Coronary artery (tissue), 2 donors: ENCODE results near the gene TTC27.

Source experiments
- DNase-seq: peaks from one replicate; pipeline ENCODE4 v3.0.0-alpha.2; 2017; ENCODE audit warnings: low spot score
- H3K27ac ChIP-seq, 2 donors: fragments of 200-600 bp; sonication (generic); one replicate each; pipeline ENCODE4 v1.5.1; 2016 to 2019
- H3K4me3 ChIP-seq: fragments of 200-600 bp; sonication (generic); 2 replicates; pipeline ENCODE4 v1.5.1; 2016; ENCODE audit warnings: mild to moderate bottlenecking, moderate library complexity
- TF ChIP-seq, protein P1 (sequence below): fragments of 200-600 bp; sonication (generic); IDR thresholded peaks from one replicate; pipeline ENCODE4 v1.5.1; 2019; ENCODE audit warnings: antibody characterized with exemption

Gene TTC27

GRCh38 chr2:32691678-32692077 is 63.8 kb downstream of the TTC27 start:
- TF ChIP-seq, protein P1, sequence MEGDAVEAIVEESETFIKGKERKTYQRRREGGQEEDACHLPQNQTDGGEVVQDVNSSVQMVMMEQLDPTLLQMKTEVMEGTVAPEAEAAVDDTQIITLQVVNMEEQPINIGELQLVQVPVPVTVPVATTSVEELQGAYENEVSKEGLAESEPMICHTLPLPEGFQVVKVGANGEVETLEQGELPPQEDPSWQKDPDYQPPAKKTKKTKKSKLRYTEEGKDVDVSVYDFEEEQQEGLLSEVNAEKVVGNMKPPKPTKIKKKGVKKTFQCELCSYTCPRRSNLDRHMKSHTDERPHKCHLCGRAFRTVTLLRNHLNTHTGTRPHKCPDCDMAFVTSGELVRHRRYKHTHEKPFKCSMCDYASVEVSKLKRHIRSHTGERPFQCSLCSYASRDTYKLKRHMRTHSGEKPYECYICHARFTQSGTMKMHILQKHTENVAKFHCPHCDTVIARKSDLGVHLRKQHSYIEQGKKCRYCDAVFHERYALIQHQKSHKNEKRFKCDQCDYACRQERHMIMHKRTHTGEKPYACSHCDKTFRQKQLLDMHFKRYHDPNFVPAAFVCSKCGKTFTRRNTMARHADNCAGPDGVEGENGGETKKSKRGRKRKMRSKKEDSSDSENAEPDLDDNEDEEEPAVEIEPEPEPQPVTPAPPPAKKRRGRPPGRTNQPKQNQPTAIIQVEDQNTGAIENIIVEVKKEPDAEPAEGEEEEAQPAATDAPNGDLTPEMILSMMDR: no peak
- Histone ChIP-seq H3K4me3 (no peak overlapping the region), H3K27ac (no peak overlapping the region)
- DNase-seq: no peak

DNA sequence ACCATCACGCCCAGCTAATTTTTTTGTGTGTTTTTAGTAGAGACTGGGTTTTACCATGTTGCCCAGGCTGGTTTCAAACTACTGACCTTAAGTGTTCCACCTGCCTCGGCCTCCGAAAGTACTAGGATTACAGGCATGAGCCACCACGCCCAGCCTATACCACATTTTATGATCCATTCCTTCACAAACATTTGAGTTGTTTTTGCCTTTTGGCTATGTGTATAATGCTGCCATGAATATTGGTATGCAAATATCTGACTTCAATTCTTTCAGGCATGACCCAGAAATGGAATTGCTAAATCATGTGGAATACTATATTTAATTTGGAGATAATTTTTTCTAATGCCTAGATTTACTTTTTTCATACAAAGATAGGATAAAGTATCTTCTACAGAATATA is 68.6 kb downstream of the TTC27 start:
- H3K27ac ChIP-seq: no peak overlapping the region
- TF ChIP-seq, protein P1: no peak

DNA sequence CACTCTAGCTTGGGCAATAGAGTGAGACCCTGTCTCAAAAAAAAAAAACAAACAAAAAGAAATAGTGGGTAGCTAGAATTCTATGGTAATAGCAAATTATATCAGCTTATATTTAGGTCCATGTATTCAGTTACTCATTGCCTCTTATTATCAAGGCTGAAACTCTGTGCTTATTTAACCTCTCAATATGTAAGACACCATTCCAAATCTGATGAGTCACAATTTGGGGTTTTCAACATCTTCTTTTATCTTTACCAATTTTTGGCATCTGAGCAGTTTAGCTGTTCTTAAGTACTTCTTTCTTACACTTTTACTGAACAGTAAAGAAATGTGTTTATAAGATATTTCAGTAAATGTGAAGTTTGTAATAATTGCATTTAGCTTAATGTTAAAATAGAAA is 69.3 kb downstream of the TTC27 start:
- no peak overlapping the region for H3K27ac ChIP-seq
- TF ChIP-seq, protein P1: no peak
- DNase-seq: no peak
- no peak overlapping the region for H3K4me3 ChIP-seq

More for the DNA sequence above, 68.6 kb downstream of the TTC27 start:
- no peak overlapping the region for H3K4me3 ChIP-seq
- no peak for DNase-seq

DNA sequence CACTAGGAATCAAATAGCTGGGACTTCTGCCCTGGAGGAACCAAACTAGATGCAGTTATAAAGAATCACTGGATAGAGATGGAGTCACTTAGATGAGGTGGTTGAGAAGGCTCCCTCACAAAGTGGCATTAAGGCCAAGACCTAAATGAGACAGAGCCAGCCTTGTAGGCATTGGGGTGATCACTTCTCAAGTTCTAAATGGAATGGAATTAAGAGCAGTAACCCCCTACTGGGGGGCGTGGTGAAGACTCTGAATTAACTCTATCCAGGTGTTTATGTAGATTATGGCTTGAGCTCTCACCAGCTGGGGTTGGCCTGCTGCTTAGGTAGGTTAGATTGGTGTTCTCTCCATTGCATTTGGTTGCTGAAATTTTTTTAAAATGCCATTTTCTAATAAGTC is 71.3 kb downstream of the TTC27 start:
- TF ChIP-seq, protein P1: no peak
- H3K4me3 ChIP-seq: no peak overlapping the region
- H3K27ac ChIP-seq: no peak overlapping the region
- no peak for DNase-seq

DNA sequence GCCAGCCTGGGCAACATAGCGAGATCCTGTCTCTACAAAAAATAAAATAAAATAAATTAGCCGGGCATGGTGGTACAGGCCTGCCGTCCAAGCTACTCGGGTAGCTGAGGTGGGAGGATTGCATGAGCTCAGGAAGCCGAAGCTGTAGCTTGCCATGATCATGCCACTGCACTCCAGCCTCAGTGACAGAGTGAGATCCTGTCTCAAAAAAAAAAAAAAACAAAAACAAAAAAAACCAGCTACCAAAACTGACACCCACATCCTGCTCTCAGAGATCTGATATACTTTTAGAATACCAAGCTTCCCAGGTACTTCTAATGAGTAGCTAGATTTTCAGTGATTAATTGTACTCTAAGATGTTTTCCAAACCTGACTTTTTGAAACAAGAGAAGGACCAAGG is 74.0 kb downstream of the TTC27 start:
- DNase-seq: no peak
- Histone ChIP-seq H3K4me3 (no peak overlapping the region), H3K27ac (no peak overlapping the region)
- TF ChIP-seq, protein P1: no peak

GRCh38 chr2:32702303-32703064 is 74.6 kb downstream of the TTC27 start:
- TF ChIP-seq, protein P1: no peak
- Histone ChIP-seq H3K4me3 (no peak overlapping the region), H3K27ac (no peak overlapping the region)
- DNase-seq: no peak

DNA sequence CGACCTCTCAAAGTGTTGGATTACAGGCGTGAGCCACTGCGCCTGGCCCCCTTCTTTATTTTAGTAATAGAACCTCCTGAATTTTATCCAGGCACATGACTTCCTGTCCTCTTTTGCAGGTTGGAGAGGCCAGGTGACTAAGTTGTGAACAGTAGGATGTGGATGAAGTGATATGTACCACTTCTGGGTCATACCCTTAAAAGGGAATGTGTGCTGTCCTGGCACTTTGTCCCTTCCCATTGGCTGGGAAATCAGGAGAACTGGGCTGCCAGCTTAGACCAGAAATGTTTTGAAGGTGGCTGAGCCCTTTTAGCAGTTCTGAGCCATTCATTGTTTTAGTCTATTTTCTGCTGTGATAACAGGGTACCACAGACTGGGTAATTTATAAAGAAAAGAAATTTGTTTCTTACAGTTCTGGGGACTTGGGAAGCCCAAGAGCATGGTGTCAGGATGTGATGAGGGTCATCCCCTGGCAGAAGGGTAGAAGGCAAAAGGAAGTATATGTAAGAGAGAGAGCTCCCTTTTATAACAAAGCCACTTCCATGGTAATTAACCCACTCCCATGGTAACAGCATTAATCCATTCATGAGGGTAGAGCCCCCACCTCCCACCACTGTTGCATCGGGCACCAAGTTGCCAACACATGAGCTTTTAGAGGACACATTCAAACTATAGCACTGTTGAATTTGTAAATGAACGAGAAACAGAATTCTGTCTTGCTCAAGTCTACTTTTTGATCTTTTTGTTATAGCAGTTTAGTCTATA is 79.1 kb downstream of the TTC27 start:
- no peak for DNase-seq
- no peak overlapping the region for H3K4me3 ChIP-seq
- TF ChIP-seq, protein P1: no peak
- H3K27ac ChIP-seq: no peak overlapping the region
